GM12891 (cell line): ENCODE measurements around the gene MLH3.
A peak's percentile ranks its signal among the peaks of the same experiment; 100 is the strongest.

Source experiments
- DNase-seq: peaks from one replicate; pipeline ENCODE4 v3.0.0; 2011; ENCODE audit warnings: low spot score; ENCODE audit not compliant: insufficient read length
- FAIRE-seq: peaks from 2 replicates; lab custom pipeline; 2011; peaks lifted over from hg19 to GRCh38; lab: Jason Lieb, UNC
- PAX5 ChIP-seq: IDR thresholded peaks from 2 replicates; pipeline ENCODE4 v1.6.1; 2011; ENCODE audit warnings: low read length, moderate library complexity, mild to moderate bottlenecking; ENCODE audit not compliant: insufficient read depth, severe bottlenecking
- POLR2A ChIP-seq: IDR thresholded peaks from 2 replicates; pipeline ENCODE4 v1.6.1; 2011; ENCODE audit warnings: low read depth, low read length, control low read depth
- POLR2AphosphoS5 ChIP-seq: IDR thresholded peaks from 2 replicates; pipeline ENCODE4 v1.6.1; 2011; ENCODE audit warnings: low read depth, low read length, control low read depth
- POU2F2 ChIP-seq: IDR thresholded peaks from 2 replicates; pipeline ENCODE4 v1.6.1; 2011; ENCODE audit warnings: low read depth, mild to moderate bottlenecking, control low read depth, low read length, moderate library complexity
- SPI1 ChIP-seq: IDR thresholded peaks from 2 replicates; pipeline ENCODE4 v1.6.1; 2011; ENCODE audit warnings: low read depth, low read length, control low read depth
- TAF1 ChIP-seq: IDR thresholded peaks from 2 replicates; pipeline ENCODE4 v1.6.1; 2011; ENCODE audit warnings: low read depth, low read length, control low read depth

Gene MLH3

DNA sequence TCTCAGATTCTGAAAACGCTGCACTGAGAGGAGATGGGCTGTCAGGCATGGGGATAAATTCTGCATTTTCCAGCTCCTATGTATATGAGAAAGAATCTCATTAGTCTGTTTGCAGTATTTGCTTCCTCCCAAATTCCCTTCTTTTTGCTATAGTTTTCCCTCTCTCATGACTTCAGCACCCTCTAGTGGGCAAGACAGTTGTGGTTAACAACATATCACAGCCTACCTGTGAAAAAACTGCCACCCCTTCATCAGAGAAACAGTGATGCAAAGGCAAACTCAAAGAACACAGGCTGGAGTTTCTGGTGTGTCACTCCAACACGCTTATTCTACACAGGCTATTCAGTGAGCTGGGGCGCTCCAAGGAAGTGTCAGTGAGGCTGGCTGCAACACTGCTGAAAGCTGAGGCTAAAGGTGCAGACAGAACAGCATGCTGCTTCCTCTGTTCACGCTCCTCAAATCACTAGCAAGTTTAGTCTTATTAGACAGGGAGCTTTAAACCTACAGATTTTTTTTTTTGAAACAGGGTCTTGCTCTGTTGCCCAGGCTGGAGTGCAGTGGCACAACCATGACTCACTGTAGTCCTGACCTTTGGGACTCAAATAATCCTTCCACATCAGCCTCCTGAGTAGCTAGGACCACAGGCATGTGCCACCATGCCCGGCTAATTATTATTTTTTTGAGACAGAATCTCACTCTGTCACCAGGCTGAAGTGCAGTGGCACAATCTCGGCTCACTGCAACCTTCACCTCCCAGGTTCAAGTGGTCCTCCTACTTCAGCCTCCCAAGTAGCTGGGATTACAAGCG, 37.5 kb upstream of the MLH3 start:
- FAIRE-seq (peak; percentile 72), DNase-seq (peak; percentile 15)
- TF ChIP-seq SPI1: no peak
- no peak for TF ChIP-seq POLR2AphosphoS5
- no peak for TF ChIP-seq POLR2A
- no peak for TF ChIP-seq POU2F2
- no peak for TF ChIP-seq PAX5

DNA sequence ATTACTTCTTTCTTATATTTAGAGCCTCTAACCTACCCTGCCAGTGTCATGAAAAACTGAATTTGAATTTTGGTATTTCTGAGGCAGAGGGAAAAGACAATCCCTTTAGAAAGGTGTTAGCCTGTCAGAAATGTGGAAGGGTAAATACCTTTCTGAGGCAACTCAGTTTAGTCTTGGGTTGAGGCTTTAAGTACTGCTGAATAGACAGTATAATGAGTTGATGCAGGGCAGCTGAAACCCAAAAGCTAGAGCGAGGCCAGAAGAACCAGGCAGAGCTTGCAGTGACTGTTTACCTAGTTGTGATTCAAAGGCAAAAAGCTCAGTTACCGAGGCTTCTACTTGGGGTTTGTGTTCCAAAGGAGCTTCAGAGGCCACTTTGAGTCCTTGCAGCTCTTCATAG, 36.9 kb upstream of the MLH3 start:
- FAIRE-seq: no peak
- no peak for DNase-seq
- TF ChIP-seq PAX5: no peak
- TF ChIP-seq POU2F2: no peak
- TF ChIP-seq SPI1: no peak
- TF ChIP-seq POLR2AphosphoS5: no peak
- TF ChIP-seq TAF1: no peak
- no peak for TF ChIP-seq POLR2A

DNA sequence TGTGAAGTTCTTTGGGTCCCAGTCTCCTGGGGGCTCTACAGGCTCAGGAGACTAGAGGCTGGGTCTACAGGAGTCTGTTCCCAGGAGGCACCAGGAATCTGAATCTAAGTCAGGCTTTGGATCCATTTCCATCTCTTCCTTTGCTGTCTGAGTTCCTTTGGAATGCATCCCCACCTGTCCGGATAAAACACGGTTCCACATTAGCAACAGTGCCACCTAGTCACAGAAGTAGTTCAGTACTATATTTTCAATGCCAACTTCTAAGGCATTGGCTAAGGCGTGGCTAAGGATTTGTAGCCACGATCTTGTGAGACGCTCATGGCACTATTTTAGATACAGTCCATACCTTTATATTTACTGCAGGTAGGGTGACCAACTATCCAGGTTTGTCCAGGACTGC, 33.2 kb upstream of the MLH3 start:
- no peak for TF ChIP-seq POLR2A
- FAIRE-seq (no peak), DNase-seq (no peak)

DNA sequence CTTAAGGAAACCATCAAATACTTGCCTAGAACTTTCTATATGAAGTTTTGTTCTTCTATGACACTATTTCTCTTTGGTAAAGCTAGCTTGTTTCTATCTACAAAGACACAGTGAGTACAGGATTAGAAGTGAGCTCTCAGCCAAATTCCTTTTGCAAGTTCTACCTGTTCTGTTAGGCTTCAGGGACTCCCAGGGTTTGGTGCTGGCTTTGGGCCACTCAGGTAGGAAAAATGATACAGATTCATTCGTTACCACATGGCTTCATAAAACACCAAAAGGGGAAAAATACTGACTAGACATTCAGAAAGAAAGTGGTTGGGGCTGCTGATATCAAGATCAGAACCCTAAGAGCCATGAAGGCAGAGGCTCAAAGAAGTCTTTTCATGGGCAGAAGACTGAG, 32.0 kb upstream of the MLH3 start:
- FAIRE-seq (no peak), DNase-seq (no peak)
- TF ChIP-seq PAX5 (no peak), POU2F2 (no peak), POLR2AphosphoS5 (no peak), TAF1 (no peak), SPI1 (no peak), POLR2A (no peak)

DNA sequence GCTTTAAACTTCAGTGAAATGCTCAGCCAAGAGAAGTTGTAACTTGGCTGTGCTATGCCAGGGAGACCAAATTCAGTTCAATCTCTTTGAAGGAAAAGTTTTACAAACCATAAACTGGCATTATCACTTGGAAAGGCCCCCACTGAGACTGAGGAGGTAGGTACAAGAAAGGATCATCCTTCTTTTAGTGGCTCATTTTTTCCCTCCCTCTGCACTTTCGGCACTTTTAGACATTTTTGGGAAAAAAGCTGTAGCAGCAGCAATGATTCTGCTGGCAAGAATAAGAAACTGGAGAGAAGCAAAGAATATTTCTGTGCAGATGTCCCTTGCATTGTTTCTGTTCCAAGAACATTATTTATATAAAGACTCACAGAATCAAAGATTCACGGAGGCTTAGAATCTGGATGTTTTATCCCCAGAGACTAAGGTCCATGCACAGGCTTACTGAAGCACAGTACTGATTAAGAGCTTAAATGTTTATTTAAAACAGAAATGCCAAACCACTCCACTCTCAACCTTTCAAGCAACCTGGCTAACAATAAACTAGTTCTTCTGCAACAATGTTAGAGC, 30.5 kb upstream of the MLH3 start:
- FAIRE-seq (no peak), DNase-seq (no peak)
- TF ChIP-seq TAF1 (no peak), POU2F2 (no peak), POLR2AphosphoS5 (no peak), PAX5 (no peak), POLR2A (no peak)

DNA sequence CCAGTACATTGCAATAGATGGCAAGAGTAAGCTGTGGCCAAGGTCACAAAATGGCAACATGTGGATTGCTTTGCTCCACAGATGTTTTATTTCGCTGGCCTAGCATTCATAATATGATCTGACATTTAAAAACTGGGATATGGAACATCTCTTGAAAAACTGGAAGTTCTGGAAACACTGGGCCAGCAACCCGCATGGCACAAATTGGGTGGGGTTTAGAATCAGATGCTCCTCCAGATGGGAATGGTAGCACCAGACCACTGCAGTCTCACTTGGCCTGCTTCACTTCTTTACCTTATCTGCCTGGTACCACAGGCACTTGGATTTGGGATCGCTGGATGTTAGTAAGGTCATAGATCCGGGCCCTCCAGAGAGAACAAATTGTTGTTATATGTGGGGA, 28.3 kb upstream of the MLH3 start:
- no peak for FAIRE-seq
- no peak for DNase-seq
- TF ChIP-seq SPI1 (no peak), TAF1 (no peak), POLR2AphosphoS5 (no peak), POLR2A (no peak), PAX5 (no peak), POU2F2 (no peak)

DNA sequence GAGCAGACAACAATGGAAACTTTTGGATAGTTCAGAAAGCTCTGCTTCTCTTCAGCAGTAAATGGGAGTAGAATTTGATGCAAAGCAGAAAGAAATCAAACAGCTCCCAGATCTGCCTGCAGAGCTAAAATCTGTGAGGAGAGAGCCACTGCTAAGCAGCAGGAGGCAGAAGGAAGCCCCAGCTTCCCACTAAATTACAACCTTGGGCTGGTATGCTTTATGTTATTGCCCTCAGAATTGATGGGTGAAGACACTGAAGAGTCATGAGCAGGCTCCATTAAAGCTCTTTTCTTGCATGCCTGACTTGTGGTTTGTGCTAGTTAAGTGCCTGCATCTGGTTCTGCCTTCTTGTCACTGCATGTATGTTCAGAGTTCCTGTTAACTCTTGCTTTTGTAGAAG, 26.5 kb upstream of the MLH3 start:
- FAIRE-seq (no peak), DNase-seq (no peak)
- TF ChIP-seq SPI1 (no peak), POLR2AphosphoS5 (no peak), POLR2A (no peak), TAF1 (no peak), POU2F2 (no peak), PAX5 (no peak)

DNA sequence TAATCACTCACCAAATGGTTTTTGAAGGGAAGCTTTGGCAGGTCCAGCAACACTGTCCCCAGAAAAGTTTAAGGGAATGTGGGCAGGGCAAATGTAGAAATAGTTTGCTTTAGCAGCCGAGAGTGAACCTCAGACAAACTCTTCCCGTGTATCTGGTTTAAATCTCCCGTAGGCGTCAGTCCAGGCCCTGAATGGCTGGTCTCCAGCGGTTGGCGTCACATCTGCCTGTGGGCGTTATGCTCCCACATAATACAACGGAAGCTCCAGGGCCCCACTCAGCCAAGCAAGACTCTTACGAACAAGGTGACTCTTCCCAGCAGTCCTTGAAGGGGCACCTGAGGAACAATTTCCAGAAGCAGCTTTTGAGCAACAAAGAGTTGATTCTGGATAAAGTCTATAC, 19.1 kb upstream of the MLH3 start:
- TF ChIP-seq POU2F2: no peak
- DNase-seq (no peak), FAIRE-seq (no peak)

DNA sequence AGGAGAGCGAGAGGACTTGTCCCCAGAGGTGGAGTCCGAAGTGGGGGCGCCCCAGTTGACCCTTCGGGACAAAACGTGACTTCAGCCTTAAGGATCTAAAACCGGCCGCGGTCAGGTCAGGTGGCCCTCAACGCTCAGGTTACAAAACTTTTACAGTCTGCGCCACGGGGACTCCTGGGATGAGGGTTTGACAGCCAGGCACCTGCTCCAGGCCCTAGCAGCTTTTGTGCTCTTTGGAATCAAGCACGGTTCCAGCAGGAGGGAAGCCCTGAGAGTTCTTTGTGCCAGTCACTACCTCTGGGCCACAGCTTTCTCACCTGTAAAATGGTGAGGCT, 18.5 kb upstream of the MLH3 start:
- FAIRE-seq (no peak), DNase-seq (no peak)
- TF ChIP-seq TAF1 (no peak), POLR2A (no peak), POLR2AphosphoS5 (no peak), PAX5 (no peak), POU2F2 (no peak), SPI1 (no peak)

DNA sequence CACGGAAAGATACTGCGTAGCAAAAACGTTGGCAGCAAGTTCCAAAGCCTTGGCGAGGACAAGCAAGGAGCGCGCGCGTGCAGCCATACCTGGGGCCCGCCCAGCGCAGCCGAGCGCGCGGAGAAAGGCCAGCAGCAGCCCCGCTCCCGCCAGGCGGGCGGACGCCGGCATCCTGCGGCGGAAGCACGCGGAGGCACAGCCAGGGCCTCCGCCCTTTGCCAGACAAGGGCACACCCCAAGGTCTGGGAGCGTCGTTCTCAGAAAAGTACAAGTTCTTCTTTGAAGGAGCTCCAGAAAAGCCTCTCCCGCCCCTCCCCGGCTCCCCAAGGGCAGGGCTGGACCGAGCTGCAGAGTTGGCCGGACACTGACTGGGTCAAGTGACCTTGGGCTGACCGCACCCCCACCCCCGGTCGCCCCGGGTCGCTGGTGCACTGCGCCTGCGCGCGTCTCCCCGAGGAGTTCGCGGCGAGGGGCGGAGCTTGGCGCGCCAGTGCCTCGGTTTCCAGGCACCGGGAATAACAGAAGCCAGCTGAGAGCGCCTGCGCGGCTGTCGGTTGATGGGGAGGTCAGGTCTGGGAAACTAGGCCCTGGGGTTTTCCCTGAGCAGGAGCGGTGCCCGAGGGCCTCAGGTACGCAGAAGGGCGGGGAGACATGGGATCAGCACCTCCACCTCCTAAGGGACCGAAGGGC, 18.0 kb upstream of the MLH3 start, which contains the start of gene ZC2HC1C:
TSS of gene ZC2HC1C (plus strand) at position 521 of the 690 bp plus-strand sequence. CDS start 933 bp downstream, outside the sequence.
- DNase-seq (peak; percentile 65), FAIRE-seq (peak; percentile 72)
- TF ChIP-seq TAF1 (no peak), POLR2AphosphoS5 (no peak), POU2F2 (no peak), PAX5 (no peak), POLR2A (no peak), SPI1 (no peak)
